ENCODE results near the gene CGGBP1.

CGGBP1 gene

GRCh38 chr3:88034491-88035275 is 24.1 kb downstream of the CGGBP1 start:
- DNase-seq = no peak

DNA sequence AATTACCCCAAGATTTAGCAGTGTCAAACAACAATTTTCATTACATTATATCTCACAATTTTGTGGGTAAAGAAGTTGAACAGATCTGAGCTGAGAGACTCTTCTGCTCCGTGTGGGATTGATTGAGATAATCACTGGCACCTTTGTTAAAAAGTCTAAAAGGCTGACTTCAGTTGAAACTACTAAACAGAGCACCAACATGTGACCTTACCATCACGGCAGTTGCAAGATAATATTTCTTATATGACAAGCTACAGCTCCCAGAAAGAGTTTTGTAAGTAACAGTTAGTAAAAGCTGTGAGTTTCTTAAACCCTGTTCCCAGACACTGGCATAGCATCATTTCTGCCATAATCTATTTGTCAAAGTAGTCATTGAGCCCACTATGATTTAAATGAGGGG is 25.0 kb downstream of the CGGBP1 start:
- no peak for DNase-seq

DNA sequence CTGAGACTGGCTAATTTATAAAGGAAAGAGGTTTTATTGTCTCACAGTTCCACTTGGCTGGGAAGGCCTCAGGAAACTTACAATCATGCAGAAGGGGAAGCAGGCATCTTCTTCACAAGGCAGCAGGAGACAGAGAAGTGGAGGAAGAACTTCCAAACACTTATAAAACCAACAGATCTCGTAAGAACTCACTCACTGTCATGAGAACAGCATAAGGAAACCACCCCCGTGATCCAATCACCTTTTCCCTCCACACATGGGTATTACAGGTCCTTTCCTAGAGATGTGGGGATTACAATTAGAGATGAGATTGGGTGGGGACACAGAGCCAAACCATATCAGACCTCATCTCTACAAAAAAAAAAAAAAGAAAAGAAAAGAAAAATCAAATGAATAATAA is 25.7 kb downstream of the CGGBP1 start:
- no peak for DNase-seq

DNA sequence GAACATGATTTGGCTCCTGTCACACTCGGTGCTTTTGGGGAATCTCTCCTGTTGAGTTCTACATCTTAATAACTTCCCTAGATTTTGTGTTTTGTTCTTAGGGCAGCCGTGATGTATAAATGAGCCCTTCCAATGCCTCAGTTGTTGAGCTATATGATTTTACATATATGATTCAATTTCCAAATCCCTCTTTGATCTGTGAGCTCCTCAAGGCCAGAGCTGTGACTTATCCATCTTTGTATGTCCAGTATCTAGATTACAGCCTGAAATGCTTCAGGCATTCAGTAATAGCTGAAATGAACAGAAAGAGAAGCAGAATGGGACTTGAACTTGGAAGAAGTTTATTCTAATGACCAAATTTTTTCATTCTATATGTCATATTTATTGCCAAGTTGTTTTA is 26.6 kb downstream of the CGGBP1 start:
- DNase-seq = no peak

DNA sequence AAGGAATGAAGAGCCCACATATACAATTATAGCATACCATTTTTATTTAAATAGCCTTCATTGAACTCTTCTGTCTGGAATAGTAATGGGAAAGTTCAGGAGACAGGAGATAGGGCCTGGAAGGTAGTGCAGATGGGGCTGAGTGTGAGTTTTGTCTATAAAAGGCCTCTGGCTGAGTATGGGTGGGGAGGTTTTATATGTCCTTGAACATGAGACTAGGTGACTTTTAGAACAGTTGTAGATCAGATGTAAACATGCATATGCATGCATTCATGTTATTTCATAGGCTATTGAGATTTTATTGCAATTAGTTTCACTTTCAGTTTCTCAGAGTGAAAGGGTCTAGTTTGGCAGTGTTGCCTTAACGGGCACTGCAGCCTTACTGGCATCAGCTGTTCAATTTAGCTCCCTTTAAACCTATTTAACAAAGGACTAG is 27.1 kb downstream of the CGGBP1 start:
- DNase-seq = peak in 3 of 14 donors; percentile 6 to 62 (median 30)

DNA sequence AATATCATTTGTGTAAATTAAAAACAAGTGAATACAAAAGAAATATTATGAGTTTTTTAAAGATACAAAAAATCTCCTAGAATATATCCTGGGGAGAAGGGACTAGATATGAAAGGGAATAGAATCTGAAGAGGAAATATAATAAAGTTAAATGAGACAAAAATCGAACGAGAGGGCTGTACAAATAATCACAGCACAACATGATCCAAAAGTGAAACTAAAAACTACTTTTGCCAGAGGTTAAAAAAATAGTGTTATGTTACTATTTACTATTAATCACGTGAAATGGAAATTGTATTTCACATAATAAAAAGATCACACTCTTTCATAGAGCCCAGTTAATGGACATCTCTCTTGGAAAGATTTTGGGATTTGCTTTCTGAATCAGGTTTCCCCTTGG is 28.6 kb downstream of the CGGBP1 start:
- no peak for DNase-seq

DNA sequence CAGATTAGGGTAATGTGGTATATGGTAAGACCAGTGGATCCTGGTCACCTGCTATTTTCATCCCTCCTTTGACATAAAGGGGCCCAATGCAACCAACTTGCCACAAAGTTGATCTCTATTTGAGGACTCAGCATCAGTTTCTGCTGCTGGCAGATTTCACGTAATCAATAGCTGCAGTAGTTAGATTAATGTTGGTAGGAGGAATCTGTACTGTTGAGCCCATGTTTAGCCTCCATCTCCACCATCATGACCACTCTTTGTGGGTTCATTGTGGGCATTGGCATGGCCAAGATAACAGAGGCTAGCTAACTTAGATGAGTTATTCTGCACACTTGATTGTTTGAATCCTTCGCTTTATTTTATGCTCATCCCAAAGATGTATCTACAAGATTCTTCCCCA is 29.9 kb downstream of the CGGBP1 start:
- DNase-seq = no peak

- no peak for DNase-seq
Observed at GRCh38 chr3:88025001-88025552, 33.7 kb downstream of the CGGBP1 start.

DNA sequence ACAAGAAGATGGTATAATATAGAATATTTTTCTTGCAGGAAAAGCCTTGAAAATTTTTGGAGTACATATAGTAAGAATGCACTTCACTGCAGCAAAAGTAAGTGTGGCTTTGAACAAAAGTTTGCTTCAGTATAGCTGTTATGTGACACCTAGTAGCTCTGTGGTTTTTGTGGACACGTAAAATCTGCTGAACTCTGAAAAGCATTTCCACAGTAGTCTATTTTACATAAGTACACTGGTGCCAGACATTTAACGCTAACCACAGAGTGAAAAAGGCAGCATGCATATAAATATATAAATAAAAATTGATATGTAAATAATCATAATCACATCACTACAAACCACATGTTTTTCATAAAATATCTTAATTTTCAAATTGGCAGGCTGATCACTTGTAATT is 39.8 kb downstream of the CGGBP1 start:
- no peak for DNase-seq

- DNase-seq = peak in 1 of 14 donors; percentile 0
Observed at GRCh38 chr3:88015656-88016055, 43.1 kb downstream of the CGGBP1 start.

GRCh38 chr3:88013592-88013991 is 45.2 kb downstream of the CGGBP1 start:
- DNase-seq = no peak

DNA sequence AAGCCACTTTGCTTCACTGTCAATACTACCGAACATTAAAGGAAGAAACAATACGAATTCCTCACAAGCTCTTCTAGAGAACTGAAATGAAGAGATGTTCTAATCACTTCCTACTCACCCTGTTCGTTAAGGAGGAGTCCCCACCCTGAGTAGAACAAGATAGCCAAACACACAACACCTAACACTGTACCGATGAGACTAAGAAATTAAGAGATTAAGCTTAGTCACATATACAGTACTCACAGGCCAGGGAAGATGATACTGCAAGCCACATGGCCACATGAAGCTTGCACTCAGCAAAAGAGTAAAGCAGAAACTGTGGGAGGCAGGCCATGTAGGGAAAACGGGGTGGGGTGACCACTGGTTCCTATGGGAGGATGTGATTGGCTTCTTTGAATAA is 48.0 kb downstream of the CGGBP1 start:
- no peak for DNase-seq

GRCh38 chr3:88009066-88009465 is 49.7 kb downstream of the CGGBP1 start:
- no peak for DNase-seq

DNA sequence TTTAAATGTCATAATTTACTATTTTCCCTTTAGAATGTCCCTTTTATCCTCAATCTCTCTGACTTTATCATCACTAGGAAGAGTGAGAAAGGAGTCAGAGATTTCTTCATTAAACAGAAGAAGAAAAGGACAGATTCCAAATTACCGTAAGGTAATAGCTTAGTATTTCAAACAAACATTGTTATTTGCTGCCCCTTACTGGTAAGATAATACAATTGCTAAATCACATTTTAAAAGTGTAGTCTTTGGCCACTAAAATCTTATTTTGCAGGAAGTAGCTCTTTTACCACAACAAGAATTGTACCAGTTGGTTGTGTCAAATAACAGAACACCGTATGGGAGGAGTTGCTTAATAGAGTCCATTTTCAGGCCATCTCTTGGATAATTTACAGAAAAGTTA is 53.7 kb downstream of the CGGBP1 start:
- DNase-seq = no peak

DNA sequence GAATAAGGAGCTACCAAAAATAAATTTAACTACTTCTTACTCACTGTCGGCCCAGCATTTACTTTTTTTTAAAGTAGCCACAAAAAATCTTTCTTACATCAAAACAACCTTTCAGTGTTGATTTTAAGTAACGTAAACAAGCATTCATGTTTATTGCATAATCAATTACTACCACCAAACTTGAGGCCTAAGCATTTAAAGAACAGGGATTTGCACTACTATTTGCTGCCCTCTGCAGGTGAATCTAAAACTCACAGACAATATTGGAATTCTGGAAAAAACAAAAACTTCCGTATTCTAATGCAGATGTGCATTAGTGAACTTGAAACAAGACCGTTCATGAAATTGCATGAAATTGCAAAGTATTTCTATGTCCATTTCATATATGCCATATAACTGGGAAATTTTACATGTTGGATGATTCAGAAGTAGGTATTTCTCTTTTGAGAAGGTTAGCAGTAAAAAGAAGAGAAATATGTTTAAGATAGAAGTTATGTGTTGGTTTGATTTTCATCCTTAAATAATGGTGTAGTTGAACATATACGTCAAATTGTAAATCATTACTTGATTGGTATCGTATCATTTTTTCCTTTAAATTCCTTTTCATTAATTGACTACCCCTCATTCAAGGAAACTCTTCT is 55.6 kb downstream of the CGGBP1 start:
- DNase-seq = no peak

DNA sequence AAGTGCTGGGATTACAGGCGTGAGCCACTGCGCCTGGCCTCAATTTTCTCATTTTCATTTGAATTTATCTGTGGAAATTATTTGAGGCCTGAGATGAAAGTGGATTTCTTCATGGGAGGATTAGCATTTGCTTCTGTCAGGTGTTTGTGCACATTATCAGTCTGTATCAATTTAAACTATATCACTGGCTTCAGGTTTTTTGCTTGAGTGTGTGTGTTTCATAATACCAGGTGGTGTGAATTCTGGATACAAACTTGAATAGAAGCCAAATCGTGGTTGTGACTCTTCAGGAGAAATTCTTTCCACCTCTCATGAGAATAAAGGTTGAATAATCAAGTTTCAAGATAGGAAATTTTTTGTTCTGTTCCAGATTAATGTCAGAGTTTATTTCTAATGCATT is 56.4 kb downstream of the CGGBP1 start:
- DNase-seq = no peak

All from C1 segment of cervical spinal cord (tissue), 14 donors.